Peyer's patch (tissue), 4 donors: ENCODE data around the gene REPS1.

Experiments used
- POLR2A ChIP-seq, 2 donors: fragments of 450-650 bp; IDR thresholded peaks; one replicate each; pipeline ENCODE4 v1.5.1; 2017; ENCODE audit warnings: antibody characterized with exemption in 2 of 2, mild to moderate bottlenecking in 2 of 2, moderate library complexity in 2 of 2
- TF ChIP-seq, protein P1 (sequence below), 6 experiments: fragments of 450-650 bp in 4 of 6; fragments of 200-600 bp in 2 of 6; sonication (generic) in 1 of 6; IDR thresholded peaks; one replicate each; pipeline ENCODE4 v1.5.1; 2017 to 2019; ENCODE audit warnings: antibody characterized with exemption in 6 of 6, mild to moderate bottlenecking in 3 of 6, moderate library complexity in 1 of 6

DNA sequence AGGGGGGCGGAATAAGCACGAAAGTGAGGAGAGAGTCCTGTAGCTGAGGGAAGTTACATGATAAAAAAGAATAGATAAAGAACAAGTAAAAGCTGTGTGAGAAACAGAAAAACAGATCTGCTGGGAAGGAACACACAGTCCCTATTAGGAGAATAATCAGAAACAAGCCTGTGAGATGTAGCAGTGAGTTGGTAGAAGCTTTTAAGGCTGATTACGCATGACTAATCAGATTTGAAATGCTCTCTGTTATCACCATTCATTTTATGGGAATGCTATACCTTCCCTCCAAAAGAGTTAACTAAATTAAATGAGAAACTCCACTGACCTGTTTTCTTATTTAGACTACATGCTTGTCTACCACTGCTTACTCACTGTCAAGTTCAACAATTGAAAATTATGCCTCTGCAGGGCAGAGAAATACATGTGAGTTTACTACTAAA lies 15.8 kb downstream of the REPS1 start:
- TF ChIP-seq, protein P1, sequence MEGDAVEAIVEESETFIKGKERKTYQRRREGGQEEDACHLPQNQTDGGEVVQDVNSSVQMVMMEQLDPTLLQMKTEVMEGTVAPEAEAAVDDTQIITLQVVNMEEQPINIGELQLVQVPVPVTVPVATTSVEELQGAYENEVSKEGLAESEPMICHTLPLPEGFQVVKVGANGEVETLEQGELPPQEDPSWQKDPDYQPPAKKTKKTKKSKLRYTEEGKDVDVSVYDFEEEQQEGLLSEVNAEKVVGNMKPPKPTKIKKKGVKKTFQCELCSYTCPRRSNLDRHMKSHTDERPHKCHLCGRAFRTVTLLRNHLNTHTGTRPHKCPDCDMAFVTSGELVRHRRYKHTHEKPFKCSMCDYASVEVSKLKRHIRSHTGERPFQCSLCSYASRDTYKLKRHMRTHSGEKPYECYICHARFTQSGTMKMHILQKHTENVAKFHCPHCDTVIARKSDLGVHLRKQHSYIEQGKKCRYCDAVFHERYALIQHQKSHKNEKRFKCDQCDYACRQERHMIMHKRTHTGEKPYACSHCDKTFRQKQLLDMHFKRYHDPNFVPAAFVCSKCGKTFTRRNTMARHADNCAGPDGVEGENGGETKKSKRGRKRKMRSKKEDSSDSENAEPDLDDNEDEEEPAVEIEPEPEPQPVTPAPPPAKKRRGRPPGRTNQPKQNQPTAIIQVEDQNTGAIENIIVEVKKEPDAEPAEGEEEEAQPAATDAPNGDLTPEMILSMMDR (IDR thresholded peaks at IDR 0.05), result no peak
- TF ChIP-seq POLR2A (IDR thresholded peaks at IDR 0.05), result no peak
